Stimulated activated CD8-positive, alpha-beta memory T cell treated with anti-CD3 and anti-CD28 coated beads, Interleukin-4, amount 100 ng/mL, for 1 hour (primary cell): ENCODE measurements around the gene TULP3.

Source experiments
- DNase-seq, 2 donors: peaks; one replicate each; pipeline ENCODE4 v3.0.0-alpha.2; 2020; ENCODE audit warnings: low read depth in 2 of 2, low spot score in 1 of 2

The TULP3 gene

GRCh38 chr12:2925322-2925995 lies 34.8 kb downstream of the TULP3 start:
- DNase-seq = no peak

- DNase-seq = no peak
Observed at GRCh38 chr12:2930865-2931264, 40.2 kb downstream of the TULP3 start.

GRCh38 chr12:2933586-2933985 lies 42.9 kb downstream of the TULP3 start:
- no peak for DNase-seq

- DNase-seq = no peak
Observed at GRCh38 chr12:2934371-2934770, 43.7 kb downstream of the TULP3 start.

- no peak for DNase-seq
Observed at GRCh38 chr12:2936301-2936700, 45.6 kb downstream of the TULP3 start.

- no peak for DNase-seq
Observed at GRCh38 chr12:2937500-2937899, 46.8 kb downstream of the TULP3 start.

- no peak for DNase-seq
Observed at GRCh38 chr12:2939191-2939590, 48.5 kb downstream of the TULP3 start.

- DNase-seq = no peak
Observed at GRCh38 chr12:2940564-2940963, 49.9 kb downstream of the TULP3 start.

GRCh38 chr12:2941524-2941923 lies 50.8 kb downstream of the TULP3 start:
- DNase-seq = no peak

GRCh38 chr12:2944401-2945047 lies 53.8 kb downstream of the TULP3 start:
- peak in 1 of 2 donors; percentile 14 for DNase-seq

GRCh38 chr12:2949411-2949810 lies 58.7 kb downstream of the TULP3 start:
- no peak for DNase-seq

- no peak for DNase-seq
Observed at GRCh38 chr12:2955888-2956287, 65.2 kb downstream of the TULP3 start.

- no peak for DNase-seq
Observed at GRCh38 chr12:2957816-2958431, 67.2 kb downstream of the TULP3 start.

- DNase-seq = no peak
Observed at GRCh38 chr12:2958432-2959191, 67.9 kb downstream of the TULP3 start.

- DNase-seq = no peak
Observed at GRCh38 chr12:2959192-2959504, 68.5 kb downstream of the TULP3 start, which contains the start of gene TEAD4. TEAD4 (plus strand) TSS chr12:2959397.

GRCh38 chr12:2959505-2960389 lies 69.1 kb downstream of the TULP3 start:
- no peak for DNase-seq

- no peak for DNase-seq
Observed at GRCh38 chr12:2960390-2960956, 69.8 kb downstream of the TULP3 start.

- no peak for DNase-seq
Observed at GRCh38 chr12:2960996-2961616, 70.4 kb downstream of the TULP3 start.

- no peak for DNase-seq
Observed at GRCh38 chr12:2961705-2962104, 71.0 kb downstream of the TULP3 start.

GRCh38 chr12:2963154-2963759 lies 72.6 kb downstream of the TULP3 start:
- no peak for DNase-seq
